ENCODE data around the gene IGFALS.

Gene IGFALS

GRCh38 chr16:1744338-1744840 is 49.1 kb downstream of the IGFALS start:
- Mint-ChIP-seq H3K4me3 (no peak overlapping the region), H3K36me3 (ENCODE audit: low read depth) (peaks cover 8% of the 10 kb centered on the region), H3K27me3 (ENCODE audit: low read depth) (no peaks in the 10 kb centered on the region), H3K27ac (no peak overlapping the region), H3K9me3 (no peaks in the 10 kb centered on the region), H3K4me1 (no peaks in the 10 kb centered on the region)
- TF ChIP-seq, protein P1, sequence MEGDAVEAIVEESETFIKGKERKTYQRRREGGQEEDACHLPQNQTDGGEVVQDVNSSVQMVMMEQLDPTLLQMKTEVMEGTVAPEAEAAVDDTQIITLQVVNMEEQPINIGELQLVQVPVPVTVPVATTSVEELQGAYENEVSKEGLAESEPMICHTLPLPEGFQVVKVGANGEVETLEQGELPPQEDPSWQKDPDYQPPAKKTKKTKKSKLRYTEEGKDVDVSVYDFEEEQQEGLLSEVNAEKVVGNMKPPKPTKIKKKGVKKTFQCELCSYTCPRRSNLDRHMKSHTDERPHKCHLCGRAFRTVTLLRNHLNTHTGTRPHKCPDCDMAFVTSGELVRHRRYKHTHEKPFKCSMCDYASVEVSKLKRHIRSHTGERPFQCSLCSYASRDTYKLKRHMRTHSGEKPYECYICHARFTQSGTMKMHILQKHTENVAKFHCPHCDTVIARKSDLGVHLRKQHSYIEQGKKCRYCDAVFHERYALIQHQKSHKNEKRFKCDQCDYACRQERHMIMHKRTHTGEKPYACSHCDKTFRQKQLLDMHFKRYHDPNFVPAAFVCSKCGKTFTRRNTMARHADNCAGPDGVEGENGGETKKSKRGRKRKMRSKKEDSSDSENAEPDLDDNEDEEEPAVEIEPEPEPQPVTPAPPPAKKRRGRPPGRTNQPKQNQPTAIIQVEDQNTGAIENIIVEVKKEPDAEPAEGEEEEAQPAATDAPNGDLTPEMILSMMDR (IDR thresholded peaks at IDR 0.05; ENCODE audit: unreplicated experiment in 3 of 3) = no peak

GRCh38 chr16:1743376-1744337 is 49.8 kb downstream of the IGFALS start:
- Mint-ChIP-seq H3K9me3 (no peaks in the 10 kb centered on the region), H3K27me3 (ENCODE audit: low read depth) (no peaks in the 10 kb centered on the region), H3K4me3 (no peak overlapping the region), H3K27ac (no peak overlapping the region), H3K36me3 (ENCODE audit: low read depth) (peaks cover 8% of the 10 kb centered on the region), H3K4me1 (no peaks in the 10 kb centered on the region)
- TF ChIP-seq, protein P1 (IDR thresholded peaks at IDR 0.05; ENCODE audit: unreplicated experiment in 3 of 3) = no peak

- Mint-ChIP-seq H3K4me3 (no peak overlapping the region), H3K36me3 (ENCODE audit: low read depth) (peaks cover 4% of the 10 kb centered on the region), H3K4me1 (no peaks in the 10 kb centered on the region), H3K27me3 (ENCODE audit: low read depth) (no peaks in the 10 kb centered on the region), H3K9me3 (no peaks in the 10 kb centered on the region), H3K27ac (no peak overlapping the region)
- TF ChIP-seq, protein P1 (IDR thresholded peaks at IDR 0.05; ENCODE audit: unreplicated experiment in 3 of 3) = no peak
These were observed 51.8 kb downstream of the IGFALS start for GRCh38 chr16:1741553-1742165.

DNA sequence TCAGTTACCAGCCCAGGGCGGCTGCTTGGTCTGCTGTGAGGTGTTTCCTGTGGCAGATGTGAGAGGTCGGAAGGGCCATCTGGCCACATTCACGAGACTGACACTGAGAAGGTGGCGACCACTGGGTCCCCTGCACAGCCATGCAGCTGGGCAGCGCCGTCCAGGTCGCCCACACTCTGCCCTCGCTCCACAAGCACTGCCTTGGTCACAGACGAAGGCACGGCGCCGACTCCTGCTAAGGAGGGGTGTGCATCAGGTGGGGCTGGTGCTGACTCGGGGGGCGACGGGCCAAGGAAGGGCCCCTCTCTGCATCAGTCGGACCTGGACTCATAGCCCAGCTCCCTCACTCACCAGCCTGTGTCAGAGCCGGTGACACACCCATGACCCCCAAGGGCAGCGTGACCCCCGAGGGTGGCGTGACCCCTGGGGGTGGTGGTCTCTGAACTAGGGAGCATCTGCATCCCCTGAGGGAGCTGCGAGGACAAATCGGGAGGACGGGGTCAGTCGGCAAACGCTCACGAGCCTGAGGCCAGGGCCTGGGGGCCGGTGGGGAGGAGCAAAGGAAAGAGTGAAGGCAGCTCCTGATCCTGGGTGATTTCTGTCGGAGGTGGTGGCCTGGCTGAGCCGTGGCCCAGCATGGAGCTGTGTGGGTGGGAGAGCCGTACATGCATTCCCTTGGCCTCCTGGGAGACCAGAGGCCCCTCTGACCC is 52.6 kb downstream of the IGFALS start:
- Mint-ChIP-seq H3K27ac (no peak overlapping the region), H3K4me1 (no peaks in the 10 kb centered on the region), H3K4me3 (no peak overlapping the region), H3K27me3 (ENCODE audit: low read depth) (no peaks in the 10 kb centered on the region), H3K36me3 (ENCODE audit: low read depth) (peaks cover 4% of the 10 kb centered on the region), H3K9me3 (no peaks in the 10 kb centered on the region)
- TF ChIP-seq, protein P1 (IDR thresholded peaks at IDR 0.05; ENCODE audit: unreplicated experiment in 3 of 3) = no peak
